Fibroblast of pulmonary artery (primary cell): ENCODE results near the gene PLB1.
A peak's percentile ranks its signal among the peaks of the same experiment; 100 is the strongest.

Experiments used
- DNase-seq: peaks from one replicate; pipeline ENCODE4 v3.0.0-alpha.2; 2010; ENCODE audit warnings: low read depth
- H3K4me3 ChIP-seq: replicated peaks from 2 replicates; pipeline ENCODE4 v1.5.1; 2011; ENCODE audit warnings: low read depth, mild to moderate bottlenecking, control low read depth, low read length, moderate library complexity
- TF ChIP-seq, protein P1 (sequence below): IDR thresholded peaks from 2 replicates; pipeline ENCODE4 v1.5.1; 2011; ENCODE audit warnings: mild to moderate bottlenecking, control low read depth, low read length, inconsistent platforms; ENCODE audit errors: missing control alignments

Gene PLB1

GRCh38 chr2:28667261-28667660, 171.4 kb downstream of the PLB1 start:
- TF ChIP-seq, protein P1, sequence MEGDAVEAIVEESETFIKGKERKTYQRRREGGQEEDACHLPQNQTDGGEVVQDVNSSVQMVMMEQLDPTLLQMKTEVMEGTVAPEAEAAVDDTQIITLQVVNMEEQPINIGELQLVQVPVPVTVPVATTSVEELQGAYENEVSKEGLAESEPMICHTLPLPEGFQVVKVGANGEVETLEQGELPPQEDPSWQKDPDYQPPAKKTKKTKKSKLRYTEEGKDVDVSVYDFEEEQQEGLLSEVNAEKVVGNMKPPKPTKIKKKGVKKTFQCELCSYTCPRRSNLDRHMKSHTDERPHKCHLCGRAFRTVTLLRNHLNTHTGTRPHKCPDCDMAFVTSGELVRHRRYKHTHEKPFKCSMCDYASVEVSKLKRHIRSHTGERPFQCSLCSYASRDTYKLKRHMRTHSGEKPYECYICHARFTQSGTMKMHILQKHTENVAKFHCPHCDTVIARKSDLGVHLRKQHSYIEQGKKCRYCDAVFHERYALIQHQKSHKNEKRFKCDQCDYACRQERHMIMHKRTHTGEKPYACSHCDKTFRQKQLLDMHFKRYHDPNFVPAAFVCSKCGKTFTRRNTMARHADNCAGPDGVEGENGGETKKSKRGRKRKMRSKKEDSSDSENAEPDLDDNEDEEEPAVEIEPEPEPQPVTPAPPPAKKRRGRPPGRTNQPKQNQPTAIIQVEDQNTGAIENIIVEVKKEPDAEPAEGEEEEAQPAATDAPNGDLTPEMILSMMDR = no peak
- H3K4me3 ChIP-seq = no peak overlapping the region
- no peak for DNase-seq

DNA sequence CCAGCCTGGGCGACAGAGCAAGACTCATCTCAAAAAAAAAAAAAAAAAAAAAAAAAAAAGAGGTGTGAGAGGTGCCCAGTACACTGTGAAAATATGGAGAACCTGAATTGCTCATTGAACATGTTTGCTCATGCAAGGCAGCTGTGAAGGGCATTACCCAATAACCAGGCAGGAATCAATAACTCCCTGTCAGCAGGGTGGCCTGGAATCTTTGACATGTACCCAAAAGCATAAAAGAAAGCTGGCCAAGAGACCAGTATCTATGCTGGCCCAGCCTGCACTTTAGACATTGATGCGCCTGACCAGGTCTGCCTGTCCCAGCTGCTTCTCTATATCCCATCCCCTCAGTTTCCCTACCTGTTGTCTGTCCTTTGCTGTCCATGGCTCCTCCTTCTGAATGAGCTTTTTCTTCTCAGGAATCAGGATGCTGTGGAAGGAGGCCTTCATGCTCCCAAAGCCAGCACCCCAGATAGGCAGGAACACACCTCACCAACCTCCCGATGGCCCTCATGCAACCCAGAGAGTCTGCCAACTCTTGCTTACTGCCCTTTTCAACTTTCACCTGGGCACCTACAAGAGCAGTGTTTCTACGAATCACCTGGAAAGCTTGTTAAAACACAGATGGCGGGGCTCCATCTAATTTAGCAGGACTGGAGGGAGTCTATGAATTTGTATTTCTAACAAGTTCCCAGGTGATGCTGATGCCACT, 172.4 kb downstream of the PLB1 start:
- DNase-seq = no peak

DNA sequence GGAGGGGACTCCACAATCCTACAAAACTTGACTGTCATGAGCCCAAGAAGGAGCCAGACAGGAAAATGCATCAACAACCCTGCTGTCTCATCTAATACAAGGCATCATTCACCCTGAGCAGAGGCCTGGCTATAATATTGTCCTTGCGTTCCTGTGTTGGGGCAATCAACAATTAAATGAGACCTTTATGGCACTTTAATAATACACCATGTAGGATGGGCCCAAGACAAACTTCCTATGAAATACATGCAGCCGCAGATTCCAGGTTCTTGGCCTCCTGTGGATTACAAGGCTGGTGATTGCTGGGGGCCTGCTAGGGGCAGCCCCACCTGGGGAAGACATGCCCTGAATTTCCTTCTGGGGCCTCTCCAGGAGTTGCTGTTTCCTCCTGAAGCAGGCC, 173.0 kb downstream of the PLB1 start:
- no peak for DNase-seq
- TF ChIP-seq, protein P1 = no peak
- no peak overlapping the region for H3K4me3 ChIP-seq

More for the DNA sequence above, 172.4 kb downstream of the PLB1 start:
- H3K4me3 ChIP-seq = no peak overlapping the region
- TF ChIP-seq, protein P1 = no peak

DNA sequence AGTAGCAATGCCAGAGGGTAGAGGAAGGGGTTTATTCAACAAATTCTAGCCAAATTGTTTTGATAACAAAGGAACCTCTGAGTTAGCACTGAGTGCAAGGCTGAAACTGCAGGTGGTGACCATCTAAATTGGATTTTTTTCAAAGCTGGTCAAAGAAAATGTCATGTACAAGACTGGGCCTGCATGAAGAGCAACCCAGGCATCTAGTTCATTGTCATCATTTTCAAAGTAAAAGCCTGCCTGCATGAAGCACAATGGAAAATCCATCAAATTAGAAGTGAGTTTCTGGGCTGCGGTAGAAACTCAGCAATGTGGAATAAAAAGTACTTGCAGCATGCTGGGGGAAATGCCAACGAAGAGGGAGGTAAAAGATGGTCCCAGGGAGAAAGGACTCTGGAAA, 175.0 kb downstream of the PLB1 start:
- no peak for DNase-seq
- TF ChIP-seq, protein P1 = no peak
- no peak overlapping the region for H3K4me3 ChIP-seq

GRCh38 chr2:28673338-28673737, 177.5 kb downstream of the PLB1 start:
- no peak overlapping the region for H3K4me3 ChIP-seq
- DNase-seq = no peak
- TF ChIP-seq, protein P1 = no peak

GRCh38 chr2:28674062-28674712, 178.3 kb downstream of the PLB1 start:
- peak; percentile 57 for DNase-seq

More at GRCh38 chr2:28674062-28674712, 178.3 kb downstream of the PLB1 start:
- TF ChIP-seq, protein P1 = no peak
- no peak overlapping the region for H3K4me3 ChIP-seq
